Activated CD8-positive, alpha-beta memory T cell treated with anti-CD3 and anti-CD28 coated beads, Interleukin-2, amount 50 U/mL, for 1 hour (primary cell): ENCODE results near the gene SLC39A11.
"Not testable (repeated sequence)": the region's sequence is repeated elsewhere in the genome, so short reads cannot be mapped to it uniquely, and the experiment has no call there.

Experiments
- DNase-seq: peaks from one replicate; pipeline ENCODE4 v3.0.0-alpha.2; 2020; ENCODE audit errors: extremely low read depth

Gene SLC39A11

DNA sequence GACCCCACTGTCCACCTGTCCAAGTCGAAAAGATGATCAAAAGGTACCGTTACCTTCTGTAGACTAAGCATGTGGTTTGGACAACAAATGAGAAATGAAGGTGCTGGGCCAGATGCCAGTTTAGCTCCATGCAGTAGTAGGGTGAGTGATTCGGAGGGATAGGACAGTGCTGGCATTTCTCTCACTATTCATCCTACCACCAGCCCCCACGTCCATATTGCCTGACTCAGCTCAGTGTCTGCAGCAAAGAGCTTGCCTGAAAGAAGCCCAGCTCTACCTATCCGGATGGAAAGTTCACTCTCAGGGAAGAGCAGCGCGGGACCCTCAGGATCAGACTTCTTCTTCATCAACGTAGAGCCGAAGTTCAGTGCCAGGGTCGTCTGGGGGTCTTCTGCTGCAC lies 145.0 kb downstream of the SLC39A11 start:
- no peak for DNase-seq

DNA sequence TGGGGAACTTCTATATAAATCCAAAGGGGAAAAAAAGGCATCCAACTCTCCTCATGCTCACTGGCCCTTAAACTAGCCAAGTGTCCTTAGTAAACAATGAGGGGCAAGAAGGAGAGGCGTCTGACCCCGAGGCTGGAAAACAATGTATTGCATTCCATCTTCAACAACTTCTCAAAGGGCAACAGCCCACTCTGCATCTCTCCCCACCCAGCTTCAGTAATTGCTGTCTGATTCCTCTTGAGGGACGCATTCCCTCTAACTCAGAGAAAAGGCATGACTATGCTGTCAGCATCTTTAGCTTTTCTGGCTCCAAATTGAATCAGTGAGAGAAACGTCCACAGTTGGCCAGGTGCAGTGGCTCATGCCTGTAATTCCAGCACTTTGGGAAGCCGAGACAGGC lies 145.8 kb downstream of the SLC39A11 start:
- no peak for DNase-seq

DNA sequence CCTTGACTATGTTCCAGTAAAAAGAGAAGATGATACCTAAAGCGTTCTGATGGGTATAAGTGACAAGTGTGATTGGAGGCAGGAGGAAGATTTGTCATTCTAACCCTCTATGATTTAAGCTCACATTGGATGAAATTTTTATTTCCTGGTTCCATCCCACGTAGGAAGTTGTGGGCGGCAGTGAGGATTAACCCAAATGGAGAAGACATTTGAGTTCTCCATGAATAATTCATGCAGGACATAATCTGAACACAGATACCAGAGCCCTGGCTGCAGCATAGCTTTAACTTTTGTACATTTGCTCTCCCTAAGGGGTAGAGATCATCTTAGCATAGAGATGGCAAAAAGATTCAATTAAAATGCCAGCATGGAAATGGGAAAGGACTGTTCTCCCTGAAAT lies 146.3 kb downstream of the SLC39A11 start:
- DNase-seq = no peak

DNA sequence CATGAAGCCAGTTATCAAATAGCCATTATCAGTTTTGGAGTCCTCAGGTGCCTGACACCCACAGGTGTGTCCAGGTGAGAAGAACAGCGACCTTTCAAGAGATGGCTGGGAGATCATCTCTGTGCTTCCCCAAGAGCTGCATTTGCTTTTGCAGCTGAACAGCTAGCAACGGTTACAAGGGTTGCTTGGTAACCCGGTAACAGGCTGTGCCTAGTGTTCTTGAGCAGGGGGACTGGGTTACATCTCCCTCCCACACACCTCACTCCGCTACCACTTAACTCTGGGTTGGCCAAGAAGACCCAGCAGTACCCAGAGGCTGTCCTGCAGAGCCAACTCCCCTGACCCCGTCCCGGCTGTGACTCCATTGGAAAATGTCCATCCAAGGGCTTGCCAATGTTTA lies 147.0 kb downstream of the SLC39A11 start:
- DNase-seq = no peak

DNA sequence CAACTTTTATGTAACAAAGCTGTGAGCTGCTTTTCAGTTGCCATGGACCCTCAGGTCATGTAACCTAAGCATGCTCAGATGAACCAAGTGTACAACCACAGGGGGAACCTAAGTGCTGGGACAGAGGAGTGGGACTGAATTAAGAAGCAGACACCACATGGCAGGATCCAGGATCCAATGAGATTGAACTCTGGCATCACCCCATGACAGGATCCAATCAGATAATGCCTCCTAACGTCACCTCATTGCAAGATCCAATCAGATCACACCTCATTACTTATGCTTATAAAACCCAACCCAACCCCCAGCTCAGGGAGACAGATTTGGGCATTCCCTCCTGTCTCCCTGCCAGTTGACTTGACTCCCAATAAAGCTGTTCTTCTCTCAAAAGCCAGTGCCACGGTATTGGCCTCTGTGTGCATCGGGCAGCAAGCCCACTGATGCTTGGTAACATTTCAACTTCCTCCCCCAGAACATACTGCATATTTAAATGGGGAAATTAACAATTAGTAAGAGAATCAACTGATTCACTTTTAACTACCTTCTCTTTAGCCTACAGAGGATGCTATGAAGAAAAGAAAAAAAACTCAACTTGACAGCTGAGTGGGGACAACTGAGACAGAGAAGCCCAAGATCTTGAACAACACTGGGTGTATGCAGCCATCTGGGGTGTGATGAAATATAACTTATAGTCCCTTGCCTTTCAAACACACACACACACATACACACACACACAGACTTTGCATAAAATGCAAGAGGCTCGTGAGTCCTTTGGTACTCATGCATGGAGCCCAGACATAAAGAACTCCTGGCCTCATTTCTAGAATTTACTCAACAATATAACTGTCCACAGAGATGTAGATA lies 148.4 kb downstream of the SLC39A11 start:
- no peak for DNase-seq

DNA sequence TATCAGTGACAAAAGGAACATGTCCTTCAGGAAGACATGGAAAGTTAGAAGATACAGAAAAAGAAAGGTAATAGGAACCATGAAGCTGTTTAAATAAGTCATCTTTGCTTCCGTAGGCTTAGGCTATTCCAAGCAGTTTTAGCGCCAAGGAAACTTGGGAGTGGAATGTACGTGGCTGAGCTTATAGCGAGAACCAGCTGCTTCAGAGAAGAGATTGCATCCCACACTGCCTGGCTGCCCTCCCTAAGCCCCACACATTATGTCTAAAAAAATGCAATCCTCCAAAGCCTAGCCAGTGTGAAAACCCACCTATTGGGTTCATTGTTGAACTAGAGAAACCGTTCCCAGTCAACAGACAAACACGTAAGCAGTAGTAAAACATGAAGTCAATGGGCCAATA lies 149.9 kb downstream of the SLC39A11 start:
- no peak for DNase-seq

DNA sequence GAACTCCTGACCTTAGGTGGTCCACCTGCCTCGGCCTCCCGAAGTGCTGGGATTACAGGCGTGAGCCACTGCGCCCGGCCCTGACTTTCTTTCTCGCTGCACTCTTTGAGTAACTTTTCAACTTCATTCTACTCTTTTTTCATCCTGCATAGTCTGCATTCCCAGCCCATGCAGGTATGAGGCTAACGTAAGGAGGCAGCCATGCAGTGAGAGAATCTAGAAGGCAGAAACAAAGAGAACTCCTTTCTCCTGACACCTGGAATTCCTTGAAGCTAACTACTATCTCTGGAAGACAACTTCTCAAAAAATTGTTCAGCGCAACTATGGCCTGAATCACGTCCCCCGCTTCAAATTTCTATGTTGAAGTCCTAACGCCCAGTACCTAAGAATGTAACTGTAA lies 152.0 kb downstream of the SLC39A11 start:
- no peak for DNase-seq

DNA sequence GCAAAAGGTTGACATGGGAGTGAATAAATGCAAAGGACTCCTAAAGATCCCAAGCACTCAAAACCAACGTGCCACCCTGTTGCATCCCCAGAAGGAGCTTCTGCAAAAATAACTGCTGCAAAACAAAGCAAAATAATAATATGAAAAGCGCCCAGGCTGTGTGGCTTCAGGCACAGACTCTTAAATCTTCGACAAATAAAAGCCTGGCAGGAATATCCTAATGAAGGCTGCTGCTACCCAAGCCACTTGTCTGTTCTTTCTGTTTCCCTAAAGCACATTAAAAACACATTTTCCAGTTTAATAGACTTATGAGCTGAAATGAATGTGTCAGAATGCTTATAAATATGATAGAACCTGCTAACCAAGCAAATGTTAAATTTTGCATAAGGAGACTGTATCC lies 154.0 kb downstream of the SLC39A11 start:
- no peak for DNase-seq

DNA sequence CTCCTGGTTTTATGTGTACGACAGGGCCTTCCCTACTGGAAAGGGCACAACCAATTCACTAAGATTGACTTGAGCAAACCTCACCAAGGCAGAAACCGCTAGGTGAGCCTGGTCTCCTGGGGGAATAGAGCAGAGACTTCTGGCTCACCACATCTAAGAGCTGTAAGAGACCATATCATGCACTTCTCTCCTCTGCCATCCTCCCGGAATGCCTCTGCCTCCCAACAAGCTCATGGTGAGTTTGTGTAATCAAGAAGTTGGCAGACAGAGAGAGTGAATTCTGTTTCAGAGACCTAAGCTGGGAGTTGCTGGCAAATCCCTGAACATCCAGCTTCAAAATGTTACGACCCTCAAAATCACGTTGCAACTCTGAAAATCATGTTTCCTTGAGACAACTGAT lies 154.8 kb downstream of the SLC39A11 start:
- DNase-seq = no peak

DNA sequence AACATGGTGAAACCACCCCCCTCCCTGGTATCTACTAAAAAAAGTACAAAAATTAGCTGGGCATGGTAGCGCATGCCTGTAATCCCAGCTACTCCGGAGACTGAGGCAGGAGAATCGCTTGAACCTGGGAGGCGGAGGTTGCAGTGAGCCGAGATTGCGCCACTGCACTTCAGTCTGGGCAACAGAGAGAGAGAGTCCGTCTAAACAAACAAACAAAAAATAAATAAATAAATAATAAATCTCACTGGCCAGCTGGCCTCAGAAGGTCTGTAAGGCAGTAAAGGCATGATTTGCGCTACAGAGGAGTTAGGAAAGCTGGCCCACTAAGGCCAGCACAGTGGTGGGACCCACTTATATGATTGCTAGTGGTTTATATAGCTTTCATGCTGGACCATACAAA lies 155.2 kb downstream of the SLC39A11 start:
- DNase-seq = not testable (repeated sequence)

DNA sequence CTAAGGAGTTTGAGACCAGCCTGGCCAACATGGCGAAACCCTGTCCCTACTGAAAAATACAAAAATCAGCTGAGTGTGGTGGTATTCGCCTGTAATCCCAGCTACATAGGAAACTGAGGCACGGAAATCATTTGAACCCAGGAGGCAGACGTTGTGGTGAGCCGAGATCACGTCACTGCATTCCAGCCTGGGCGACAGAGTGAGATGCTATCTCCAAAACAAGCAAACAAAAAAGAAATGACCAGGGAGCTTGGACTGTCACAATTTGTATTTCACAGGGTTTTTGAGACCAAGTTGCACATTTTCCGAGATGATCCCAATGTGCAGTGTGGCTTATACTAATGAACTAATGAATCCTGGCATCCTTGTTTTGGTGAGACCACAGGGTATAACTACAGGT lies 156.5 kb downstream of the SLC39A11 start:
- no peak for DNase-seq

DNA sequence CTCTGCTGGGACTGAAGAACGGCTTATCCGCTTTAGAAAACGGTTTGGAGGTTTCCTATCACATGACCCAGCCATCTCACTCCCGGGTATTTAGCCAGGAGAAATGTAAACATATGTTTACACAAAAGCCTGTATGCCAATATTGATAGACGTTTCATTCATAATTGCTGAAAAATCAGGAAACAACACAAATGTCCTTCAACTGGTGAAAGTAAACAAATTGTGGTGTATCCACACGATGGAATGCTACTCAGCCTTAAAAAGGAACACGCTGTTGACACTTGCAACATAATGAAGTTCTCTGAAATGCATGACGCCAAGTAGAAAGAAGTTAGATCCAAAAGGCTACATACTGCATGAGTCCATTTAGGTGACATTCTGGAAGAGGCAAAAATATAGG lies 157.6 kb downstream of the SLC39A11 start:
- no peak for DNase-seq

DNA sequence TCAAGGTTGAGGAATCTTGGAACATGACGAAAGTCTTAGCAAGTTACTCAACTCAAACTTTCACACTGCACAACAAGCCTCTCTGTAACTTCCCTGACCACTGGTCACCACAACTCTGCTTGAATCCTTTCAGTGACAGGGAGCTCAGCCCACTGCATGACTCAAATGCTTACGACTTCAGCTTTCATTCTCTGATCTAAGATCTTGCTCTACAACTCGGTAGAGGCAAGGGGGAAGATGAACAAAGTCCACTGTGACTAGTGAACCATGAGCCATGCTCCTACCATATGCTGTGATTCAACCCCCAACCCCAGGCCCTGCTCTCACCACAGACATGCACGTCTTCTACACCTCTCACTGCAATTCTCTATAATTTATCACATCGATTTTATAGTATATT lies 160.9 kb downstream of the SLC39A11 start:
- no peak for DNase-seq

DNA sequence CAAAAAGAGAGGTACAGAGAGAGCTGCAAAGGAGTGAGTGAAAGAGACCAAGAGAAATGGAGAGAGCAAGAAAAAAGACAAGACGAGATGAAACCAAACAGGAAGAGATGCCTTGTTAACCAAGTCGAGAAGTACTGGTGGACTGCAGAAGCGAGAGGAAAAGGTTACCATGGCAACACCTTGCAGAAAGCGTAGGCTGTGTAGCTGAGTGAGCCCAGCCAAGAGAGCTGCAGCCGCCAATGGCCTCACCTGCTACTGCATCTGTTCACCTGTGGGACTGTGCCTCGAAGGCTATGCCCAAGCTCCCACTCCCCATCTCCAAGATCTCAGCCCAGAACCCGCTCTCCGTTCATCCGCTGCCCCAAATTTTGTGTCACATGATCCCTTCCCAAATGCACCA lies 161.3 kb downstream of the SLC39A11 start:
- DNase-seq = no peak

DNA sequence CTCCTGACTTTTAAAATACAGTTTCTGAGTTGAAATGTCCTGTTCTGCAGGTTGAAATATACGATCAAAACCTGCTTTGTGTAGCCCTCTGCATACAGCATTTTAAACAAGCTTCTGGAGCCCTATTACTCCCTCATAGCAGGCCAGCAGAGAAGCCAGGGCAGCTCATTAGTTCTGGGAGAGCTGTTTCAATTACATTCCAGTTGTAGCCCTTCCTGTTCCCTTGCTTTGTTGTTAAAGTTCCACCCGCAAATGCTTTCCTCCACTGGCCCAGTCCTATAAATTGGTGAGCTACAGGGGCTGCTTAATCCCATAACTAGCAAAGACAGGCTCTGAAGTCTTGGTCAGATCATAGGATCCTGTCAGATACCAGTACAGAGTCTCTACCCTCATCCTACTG lies 162.5 kb downstream of the SLC39A11 start:
- no peak for DNase-seq

DNA sequence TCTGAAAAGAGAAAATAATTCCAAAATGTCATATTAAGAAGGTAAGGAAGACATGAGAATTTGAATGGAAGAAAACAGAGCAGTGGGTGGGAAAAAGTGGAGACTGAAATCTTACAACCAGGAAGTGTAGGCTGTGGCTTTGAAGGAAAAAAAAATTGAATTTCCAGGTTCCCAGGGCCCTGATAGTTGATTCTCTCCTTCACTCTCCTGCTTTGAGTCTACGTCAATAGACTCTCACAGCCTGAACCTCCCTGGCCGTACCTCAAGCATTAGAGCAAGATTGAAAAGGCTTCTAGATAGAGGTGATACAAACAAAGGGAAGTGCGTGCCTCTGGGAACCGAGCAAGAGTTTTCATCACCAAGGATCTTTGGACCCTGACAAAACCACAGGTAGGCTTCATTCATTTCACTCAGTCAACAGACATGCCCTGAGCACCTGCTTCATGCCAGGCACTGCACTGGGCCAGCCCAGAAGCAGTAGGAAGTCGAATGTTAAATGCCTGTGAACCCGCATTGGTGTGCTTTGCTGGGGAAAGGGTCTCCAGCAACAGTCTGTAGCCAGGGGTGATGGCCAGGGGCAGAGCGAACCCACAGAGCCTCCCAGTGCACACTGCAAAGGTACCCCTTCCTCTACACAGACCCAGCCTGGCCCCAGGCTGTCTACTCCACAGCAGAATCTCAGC lies 163.9 kb downstream of the SLC39A11 start:
- no peak for DNase-seq

DNA sequence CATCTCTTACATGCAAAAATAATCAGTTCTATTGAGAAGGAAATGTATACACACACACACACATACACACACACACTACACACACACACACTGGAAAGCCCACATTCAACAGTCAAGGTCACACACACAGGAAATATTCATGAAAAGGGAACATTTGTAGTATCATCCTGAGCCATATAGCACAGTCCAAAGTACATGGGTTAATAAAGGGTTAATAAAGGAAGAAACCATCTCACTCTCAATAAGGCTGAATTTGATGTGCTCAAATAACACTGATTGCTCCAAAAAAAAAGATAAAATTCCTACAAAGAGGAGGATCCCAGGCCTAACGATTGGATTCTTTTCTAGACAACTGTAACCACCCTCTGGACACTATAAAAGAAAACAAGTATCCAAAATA lies 164.7 kb downstream of the SLC39A11 start:
- DNase-seq = no peak

DNA sequence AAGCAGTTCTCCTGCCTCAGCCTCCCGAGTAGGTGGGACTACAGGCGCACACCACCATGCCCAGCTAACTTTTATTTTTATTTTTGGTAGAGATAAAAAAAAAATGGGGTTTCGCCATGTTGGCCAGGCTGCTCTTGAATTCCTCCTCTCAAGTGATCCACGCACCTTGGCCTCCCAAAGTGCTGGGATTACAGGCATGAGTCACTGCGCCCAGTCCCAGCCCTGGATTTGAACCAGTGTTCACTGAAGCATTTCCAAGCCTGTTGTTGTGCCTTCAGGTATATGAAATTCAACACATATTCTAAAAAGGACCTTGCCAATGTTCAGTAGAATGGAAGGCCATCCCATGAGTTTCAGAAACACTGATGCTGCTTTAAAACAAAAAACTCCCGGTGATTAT lies 165.3 kb downstream of the SLC39A11 start:
- DNase-seq = no peak

DNA sequence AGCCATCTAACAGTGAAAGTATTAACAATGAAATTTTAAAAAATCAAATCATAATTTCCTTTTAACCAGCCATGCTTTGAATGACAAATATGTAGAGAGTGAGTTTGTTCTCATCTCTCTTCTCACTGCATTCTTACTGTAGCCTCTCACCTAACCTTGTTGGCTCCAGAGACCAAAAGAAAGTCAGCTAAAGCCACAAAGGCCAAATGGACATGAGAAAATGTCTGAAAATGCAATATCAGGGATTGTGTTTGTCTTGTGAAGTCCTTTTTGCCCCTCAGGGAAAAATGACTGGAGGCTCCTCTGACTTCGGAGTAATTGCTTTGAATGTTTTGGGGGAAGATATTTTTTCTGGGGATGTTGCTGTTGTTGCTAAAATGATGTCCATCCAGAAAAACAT lies 166.3 kb downstream of the SLC39A11 start:
- DNase-seq = no peak

DNA sequence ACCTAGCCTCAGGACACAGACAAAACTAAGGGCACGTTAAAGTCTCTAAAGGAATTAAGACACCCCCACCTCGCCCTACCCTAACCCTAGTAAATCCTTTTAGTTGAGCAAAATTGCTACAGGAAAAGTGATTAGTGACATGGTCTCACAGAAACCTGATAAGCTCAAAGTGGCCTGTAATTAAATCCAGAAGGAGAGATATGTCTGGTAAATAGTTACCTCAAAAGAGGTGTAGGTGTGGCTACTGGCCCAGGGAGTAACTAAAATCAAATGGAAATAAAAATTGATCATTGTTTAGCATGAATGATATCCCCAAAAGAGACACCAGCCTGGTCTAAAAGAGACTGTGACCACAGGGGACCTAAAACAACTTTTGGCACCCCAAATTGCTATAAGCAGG lies 168.3 kb downstream of the SLC39A11 start:
- no peak for DNase-seq

DNA sequence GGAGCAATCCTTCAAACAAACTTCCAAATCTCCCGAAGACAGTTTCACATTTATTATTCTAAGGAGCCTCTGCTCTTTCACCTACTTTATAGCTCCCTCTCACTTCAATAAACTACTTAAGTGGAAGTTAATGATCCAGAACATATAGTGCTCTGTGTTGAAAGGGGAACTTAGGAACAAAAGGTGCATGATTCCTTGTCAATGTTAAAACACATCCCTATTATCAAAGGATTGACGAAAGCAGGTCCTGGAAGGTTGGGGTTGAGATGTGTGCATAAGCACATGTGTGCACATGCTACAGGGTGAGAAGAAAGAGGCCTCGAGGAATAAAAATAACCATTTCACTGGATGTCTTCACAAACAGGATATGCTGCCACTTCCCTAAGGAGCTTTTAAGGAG lies 170.3 kb downstream of the SLC39A11 start:
- no peak for DNase-seq

DNA sequence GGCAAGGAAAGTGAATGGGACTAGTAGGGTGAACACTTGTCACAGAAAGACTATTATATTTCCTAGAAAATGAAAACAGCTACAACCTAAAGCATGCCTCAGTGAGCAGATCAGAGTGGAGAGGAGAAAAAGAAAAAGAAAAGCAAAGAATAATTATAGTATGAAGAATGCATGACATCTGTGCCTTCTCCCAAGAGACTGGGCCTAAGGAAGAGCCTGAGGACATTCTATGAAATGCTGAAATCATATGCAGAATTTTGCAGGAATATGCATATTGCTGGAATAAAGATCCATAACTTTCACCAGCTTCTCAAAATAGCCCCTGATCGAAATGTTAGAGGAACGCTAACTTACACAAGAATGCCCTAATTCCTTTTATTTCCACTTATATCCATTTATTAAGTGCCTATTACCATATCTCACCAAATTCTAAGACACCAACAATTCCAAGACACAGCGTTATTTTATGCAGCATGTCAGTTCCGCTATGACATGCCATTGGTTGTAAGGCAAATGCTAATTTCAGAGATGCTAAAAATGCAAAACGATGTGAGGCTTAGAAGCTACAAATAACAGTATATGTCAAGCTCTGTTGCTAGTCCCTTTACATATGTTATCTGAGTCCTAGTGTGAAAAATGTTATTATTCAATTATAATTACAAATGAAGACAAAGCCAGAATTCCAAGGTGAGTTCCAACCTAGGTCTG lies 171.0 kb downstream of the SLC39A11 start:
- no peak for DNase-seq

DNA sequence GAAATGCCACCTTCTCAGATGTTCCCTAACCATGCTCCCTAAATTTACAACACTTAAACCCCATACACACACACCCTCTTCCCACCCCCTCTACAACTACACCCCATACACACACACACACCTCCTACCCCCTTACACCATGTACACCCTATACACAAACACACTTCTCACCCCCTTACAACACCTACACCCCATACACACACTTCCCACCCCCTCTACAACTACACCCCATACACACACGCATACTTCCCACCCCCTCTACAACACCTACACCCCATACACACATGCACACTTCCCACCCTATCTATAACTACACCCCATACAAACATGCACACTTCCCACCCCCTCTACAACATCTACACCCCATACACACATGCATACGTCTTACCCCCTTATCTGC lies 172.0 kb downstream of the SLC39A11 start:
- no peak for DNase-seq
